ENCODE measurements around the gene PTCD1. TPM values are rescaled to one million over a fixed set of nuclear protein-coding genes. Genes with fewer than 3 reads are reported as not detected.

The PTCD1 gene
- total and polyA plus RNA-seq, 7 experiments from 2014 or later: 3.7 to 10.8 (median 4.3) TPM

DNA sequence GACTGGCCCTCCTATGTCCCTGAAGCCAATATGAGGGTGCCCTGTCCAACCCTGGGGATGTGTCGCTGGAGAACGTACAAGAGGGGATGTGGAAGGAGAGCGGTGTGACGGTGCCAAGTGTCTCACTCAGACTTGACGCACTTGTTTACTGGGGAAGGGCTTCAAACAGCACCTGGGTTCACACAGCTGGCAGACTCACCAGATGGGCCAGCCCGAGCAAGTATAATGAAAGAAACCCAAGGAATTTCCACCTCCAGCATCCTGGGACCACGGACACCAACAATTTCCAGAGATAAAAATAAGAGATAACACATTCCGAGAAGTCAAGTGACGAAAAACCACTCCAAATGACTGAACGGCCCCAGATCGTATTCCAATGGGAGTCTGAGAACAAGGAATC is 22.1 kb upstream of the PTCD1 start:
- Mint-ChIP-seq H3K36me3 (peaks cover 3 to 24% (median 6%) of the 10 kb centered on the region in 5 donors), H3K4me1 (peaks cover 22 to 61% (median 41%) of the 10 kb centered on the region in 7 donors), H3K27me3 (no peaks in the 10 kb centered on the region), H3K4me3 (peak overlapping the region in 1 of 10 donors; percentile 32), H3K9me3 (peaks cover 0 to 2% (median 0%) of the 10 kb centered on the region in 11 donors), H3K27ac (peak overlapping the region in 6 of 9 donors; percentile 7 to 63 (median 23))
- no peak overlapping the region for H3K27ac ChIP-seq (ENCODE audit: low read depth, low read length)
- H3K27me3 ChIP-seq (ENCODE audit: control insufficient read depth in 2 of 2, insufficient read depth in 2 of 2, low read length in 2 of 2): no peaks in the 10 kb centered on the region
- ChIA-PET CTCF (no interaction called here), POLR2A (interaction anchor here (0.5 kb wide), 1 partner anchor 11 kb away, joined by 4 read pairs; no protein-coding TSS in a partner anchor)
- H3K4me3 ChIP-seq (ENCODE audit: low read length): no peak overlapping the region
- no peak for ATAC-seq
- intact Hi-C loops (cut with micrococcal nuclease): no loop called here
- no peak for DNase-seq
- peaks cover 8 to 58% (median 14%) of the 10 kb centered on the region in 3 experiments for H3K36me3 ChIP-seq (ENCODE audit: control insufficient read depth in 2 of 3, insufficient read depth in 3 of 3, low read length in 3 of 3)
- peaks cover 7 to 10% of the 10 kb centered on the region in 2 donors for H3K4me1 ChIP-seq (ENCODE audit: control insufficient read depth in 2 of 2, insufficient read depth in 2 of 2, low read length in 2 of 2)
- H3K9me3 ChIP-seq (ENCODE audit: control insufficient read depth in 2 of 3, low read length in 3 of 3): no peaks in the 10 kb centered on the region

DNA sequence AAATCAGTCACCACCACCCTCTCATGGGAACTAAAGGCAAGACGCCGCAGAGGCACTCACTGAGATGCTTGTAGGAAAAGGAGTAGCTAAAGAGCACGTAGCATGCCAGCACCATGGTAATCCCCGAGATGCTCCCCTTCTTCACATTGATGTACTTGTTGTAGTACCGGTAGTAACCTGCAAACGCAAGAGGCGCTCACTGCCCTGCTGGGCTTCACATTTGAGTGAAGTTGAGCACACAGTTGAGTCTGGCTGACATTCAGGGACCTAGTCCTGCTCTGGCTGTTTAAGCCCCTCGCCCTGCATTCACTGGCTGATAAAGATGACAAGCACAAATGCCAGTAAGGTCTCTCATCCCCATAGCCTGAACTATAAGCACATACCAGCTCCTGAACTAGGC is 20.5 kb upstream of the PTCD1 start:
- Histone ChIP-seq H3K36me3 (ENCODE audit: control insufficient read depth in 2 of 3, insufficient read depth in 3 of 3, low read length in 3 of 3) (peaks cover 8 to 73% (median 14%) of the 10 kb centered on the region in 3 experiments), H3K27ac (ENCODE audit: low read depth, low read length) (peak overlapping the region; percentile 17), H3K27me3 (ENCODE audit: control insufficient read depth in 2 of 2, insufficient read depth in 2 of 2, low read length in 2 of 2) (no peaks in the 10 kb centered on the region), H3K4me1 (ENCODE audit: control insufficient read depth in 2 of 2, insufficient read depth in 2 of 2, low read length in 2 of 2) (peaks cover 0 to 4% of the 10 kb centered on the region in 2 donors), H3K4me3 (ENCODE audit: low read length) (no peak overlapping the region), H3K9me3 (ENCODE audit: control insufficient read depth in 2 of 3, low read length in 3 of 3) (no peaks in the 10 kb centered on the region)
- peak in 2 of 9 donors; percentile 11 to 23 for DNase-seq
- H3K4me3 Mint-ChIP-seq: no peak overlapping the region
- H3K27me3 Mint-ChIP-seq: no peaks in the 10 kb centered on the region
- H3K4me1 Mint-ChIP-seq: peaks cover 14 to 46% (median 25%) of the 10 kb centered on the region in 7 donors
- ATAC-seq: peak; percentile 66
- ChIA-PET CTCF (no interaction called here), POLR2A (no interaction called here)
- H3K9me3 Mint-ChIP-seq: peaks cover 0 to 2% (median 0%) of the 10 kb centered on the region in 11 donors
- H3K36me3 Mint-ChIP-seq: peaks cover 3 to 19% (median 4%) of the 10 kb centered on the region in 5 donors
- intact Hi-C loops (cut with micrococcal nuclease): no loop called here
- H3K27ac Mint-ChIP-seq: peak overlapping the region in 3 of 9 donors; percentile 55 to 85 (median 63)

DNA sequence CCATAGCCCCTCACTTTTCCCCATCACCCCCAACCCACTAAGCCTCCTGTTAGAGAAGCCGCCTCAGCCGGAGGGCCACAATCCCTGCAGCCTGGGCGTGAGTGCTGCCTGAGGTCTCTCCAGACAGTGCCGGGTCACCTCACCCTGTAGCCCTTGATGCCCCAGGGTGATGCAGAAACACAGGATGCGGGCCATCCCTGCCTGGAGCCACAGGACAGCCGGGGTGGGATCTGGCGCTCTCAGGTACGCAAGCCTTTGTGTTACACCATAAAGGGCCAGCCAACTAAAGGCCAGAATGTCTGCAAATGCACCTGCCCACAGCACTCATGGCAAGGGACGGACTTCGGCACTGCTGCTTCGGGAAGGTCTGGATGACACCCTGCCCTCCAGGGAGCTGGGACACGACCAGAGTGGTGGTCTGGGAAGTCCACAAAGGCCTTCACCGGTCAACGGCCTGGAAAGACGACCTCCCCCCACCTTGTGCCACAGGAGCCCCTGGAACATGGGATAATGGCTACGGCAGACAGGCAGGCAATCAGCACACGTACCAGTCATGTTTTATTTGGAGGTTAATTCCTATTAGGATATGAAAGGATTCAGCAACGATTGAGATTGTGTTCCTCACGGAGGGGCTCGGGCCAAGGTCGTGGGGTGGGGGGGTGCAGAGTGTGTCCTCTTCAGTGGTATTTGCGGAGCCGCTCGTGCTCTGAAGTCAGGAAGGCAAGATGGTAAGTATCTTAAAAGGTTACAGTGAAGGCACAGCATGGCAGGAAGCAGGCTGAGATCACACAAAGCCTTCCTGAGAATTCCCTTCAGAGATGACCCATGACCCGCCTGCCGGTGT is 19.3 kb upstream of the PTCD1 start:
- Histone ChIP-seq H3K4me3 (ENCODE audit: low read length) (no peak overlapping the region), H3K36me3 (ENCODE audit: control insufficient read depth in 2 of 3, insufficient read depth in 3 of 3, low read length in 3 of 3) (peaks cover 8 to 82% (median 14%) of the 10 kb centered on the region in 3 experiments), H3K27ac (ENCODE audit: low read depth, low read length) (no peak overlapping the region), H3K27me3 (ENCODE audit: control insufficient read depth in 2 of 2, insufficient read depth in 2 of 2, low read length in 2 of 2) (no peaks in the 10 kb centered on the region), H3K4me1 (ENCODE audit: control insufficient read depth in 2 of 2, insufficient read depth in 2 of 2, low read length in 2 of 2) (no peaks in the 10 kb centered on the region), H3K9me3 (ENCODE audit: control insufficient read depth in 2 of 3, low read length in 3 of 3) (no peaks in the 10 kb centered on the region)
- H3K9me3 Mint-ChIP-seq: no peaks in the 10 kb centered on the region
- no peak overlapping the region for H3K4me3 Mint-ChIP-seq
- POLR2A ChIA-PET: interaction anchor here (1.0 kb wide), 1 partner anchor 63 kb away, joined by 5 read pairs; no protein-coding TSS in a partner anchor
- no peak for ATAC-seq
- CTCF ChIA-PET: no interaction called here
- DNase-seq: no peak
- peaks cover 10 to 38% (median 18%) of the 10 kb centered on the region in 7 donors for H3K4me1 Mint-ChIP-seq
- intact Hi-C loops (cut with micrococcal nuclease): no loop called here
- no peaks in the 10 kb centered on the region for H3K27me3 Mint-ChIP-seq
- H3K36me3 Mint-ChIP-seq: peaks cover 0 to 16% (median 4%) of the 10 kb centered on the region in 5 donors
- H3K27ac Mint-ChIP-seq: no peak overlapping the region

DNA sequence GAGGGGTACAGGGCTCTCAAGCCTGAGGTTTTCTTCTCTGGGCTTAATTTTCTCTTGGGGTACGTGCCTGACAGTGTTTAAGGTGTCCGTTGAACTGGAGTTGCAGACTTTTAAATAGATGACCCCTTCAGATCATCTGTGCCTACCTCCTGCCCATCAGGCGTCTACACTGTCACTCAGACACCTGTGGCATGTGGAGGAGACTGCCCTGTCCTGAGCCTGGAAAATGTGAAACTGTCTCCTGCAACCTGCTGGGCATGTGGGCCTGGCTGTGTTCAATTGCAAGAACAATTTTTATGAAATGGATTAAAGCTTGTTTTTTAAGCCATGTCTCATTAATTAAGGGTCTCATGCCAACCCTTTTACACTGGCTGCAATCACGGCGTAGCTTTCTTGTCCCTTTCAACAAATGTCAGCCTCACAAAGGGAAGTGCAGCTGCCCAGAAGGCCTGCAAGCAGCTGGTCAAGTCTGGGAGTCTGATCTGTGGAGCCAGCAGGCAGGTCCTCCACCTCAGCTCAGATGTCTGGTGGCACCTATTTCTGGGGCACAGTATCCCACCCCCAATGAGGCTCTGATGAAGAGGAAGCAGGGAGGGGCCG is 18.6 kb upstream of the PTCD1 start:
- ChIA-PET CTCF (no interaction called here), POLR2A (interaction anchor here (1.0 kb wide), 1 partner anchor 63 kb away, joined by 5 read pairs; no protein-coding TSS in a partner anchor)
- DNase-seq (no peak), ATAC-seq (no peak)
- no peaks in the 10 kb centered on the region for H3K9me3 Mint-ChIP-seq
- Histone ChIP-seq H3K4me3 (ENCODE audit: low read length) (no peak overlapping the region), H3K27me3 (ENCODE audit: control insufficient read depth in 2 of 2, insufficient read depth in 2 of 2, low read length in 2 of 2) (no peaks in the 10 kb centered on the region), H3K27ac (ENCODE audit: low read depth, low read length) (no peak overlapping the region), H3K9me3 (ENCODE audit: control insufficient read depth in 2 of 3, low read length in 3 of 3) (no peaks in the 10 kb centered on the region), H3K4me1 (ENCODE audit: control insufficient read depth in 2 of 2, insufficient read depth in 2 of 2, low read length in 2 of 2) (no peaks in the 10 kb centered on the region), H3K36me3 (ENCODE audit: control insufficient read depth in 2 of 3, insufficient read depth in 3 of 3, low read length in 3 of 3) (peaks cover 8 to 89% (median 17%) of the 10 kb centered on the region in 3 experiments)
- intact Hi-C loops (cut with micrococcal nuclease): no loop called here
- H3K27ac Mint-ChIP-seq: no peak overlapping the region
- peaks cover 0 to 12% (median 4%) of the 10 kb centered on the region in 5 donors for H3K36me3 Mint-ChIP-seq
- no peak overlapping the region for H3K4me3 Mint-ChIP-seq
- H3K4me1 Mint-ChIP-seq: peaks cover 10 to 30% (median 16%) of the 10 kb centered on the region in 7 donors
- no peaks in the 10 kb centered on the region for H3K27me3 Mint-ChIP-seq

DNA sequence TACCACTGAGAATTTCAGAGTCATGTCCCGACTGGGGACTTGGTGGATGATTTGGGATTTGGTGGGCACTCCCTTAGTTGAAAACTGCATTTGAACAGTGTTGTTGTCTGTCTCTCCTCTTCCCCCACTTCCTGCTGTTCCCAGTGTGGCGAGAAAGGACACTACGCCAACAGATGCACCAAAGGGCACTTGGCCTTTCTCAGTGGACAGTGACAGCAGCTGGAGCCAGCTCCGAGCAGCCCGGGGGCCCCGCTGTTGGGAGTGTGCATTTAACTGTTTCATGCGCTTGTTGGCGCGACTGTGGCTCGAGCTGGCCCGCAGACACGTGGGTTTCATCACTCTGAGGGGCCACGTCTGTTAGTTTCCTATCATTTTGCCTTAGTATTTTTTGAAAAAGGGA is 17.7 kb upstream of the PTCD1 start:
- Mint-ChIP-seq H3K9me3 (no peaks in the 10 kb centered on the region), H3K36me3 (peaks cover 0 to 12% (median 4%) of the 10 kb centered on the region in 5 donors), H3K27ac (peak overlapping the region in 2 of 9 donors; percentile 36 to 43), H3K27me3 (no peaks in the 10 kb centered on the region), H3K4me1 (peaks cover 10 to 25% (median 16%) of the 10 kb centered on the region in 7 donors), H3K4me3 (no peak overlapping the region)
- Histone ChIP-seq H3K27ac (ENCODE audit: low read depth, low read length) (no peak overlapping the region), H3K4me1 (ENCODE audit: control insufficient read depth in 2 of 2, insufficient read depth in 2 of 2, low read length in 2 of 2) (no peaks in the 10 kb centered on the region), H3K27me3 (ENCODE audit: control insufficient read depth in 2 of 2, insufficient read depth in 2 of 2, low read length in 2 of 2) (no peaks in the 10 kb centered on the region), H3K36me3 (ENCODE audit: control insufficient read depth in 2 of 3, insufficient read depth in 3 of 3, low read length in 3 of 3) (peaks cover 8 to 96% (median 17%) of the 10 kb centered on the region in 3 experiments), H3K4me3 (ENCODE audit: low read length) (no peak overlapping the region), H3K9me3 (ENCODE audit: control insufficient read depth in 2 of 3, low read length in 3 of 3) (no peaks in the 10 kb centered on the region)
- no peak for ATAC-seq
- DNase-seq: no peak
- intact Hi-C loops (cut with micrococcal nuclease): no loop called here
- ChIA-PET CTCF (interaction anchor here (0.6 kb wide), 1 partner anchor 34 kb away, joined by 3 read pairs; no protein-coding TSS in a partner anchor), POLR2A (interaction anchor here (1.0 to 2.0 kb wide), 3 partner anchors 10 to 64 kb away, joined by 3 to 9 read pairs (median 5); partner anchors contain the start of gene ATP5MF)

DNA sequence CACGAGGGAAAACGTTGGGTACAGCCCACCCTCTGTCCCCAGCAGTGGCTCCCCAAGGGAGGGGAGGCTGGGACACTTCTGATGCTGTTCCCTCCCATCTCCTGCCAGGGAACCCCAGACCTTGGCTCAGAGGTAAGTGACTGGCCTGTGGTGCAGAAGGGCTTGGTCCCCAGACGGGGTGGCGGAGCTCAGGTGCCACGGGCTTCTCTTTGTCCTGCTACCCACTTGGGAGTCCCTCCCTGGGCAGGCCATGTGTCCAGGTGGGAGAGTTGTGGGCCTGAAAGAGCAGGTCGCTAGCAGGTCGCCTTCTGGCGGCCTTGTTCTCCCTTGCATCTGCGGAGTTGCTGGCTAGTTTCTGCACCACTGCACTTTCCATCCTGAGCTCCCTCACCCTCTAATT is 17.3 kb upstream of the PTCD1 start:
- Histone ChIP-seq H3K4me3 (ENCODE audit: low read length) (no peak overlapping the region), H3K4me1 (ENCODE audit: control insufficient read depth in 2 of 2, insufficient read depth in 2 of 2, low read length in 2 of 2) (no peaks in the 10 kb centered on the region), H3K27me3 (ENCODE audit: control insufficient read depth in 2 of 2, insufficient read depth in 2 of 2, low read length in 2 of 2) (no peaks in the 10 kb centered on the region), H3K27ac (ENCODE audit: low read depth, low read length) (no peak overlapping the region), H3K9me3 (ENCODE audit: control insufficient read depth in 2 of 3, low read length in 3 of 3) (no peaks in the 10 kb centered on the region), H3K36me3 (ENCODE audit: control insufficient read depth in 2 of 3, insufficient read depth in 3 of 3, low read length in 3 of 3) (peaks cover 8 to 96% (median 17%) of the 10 kb centered on the region in 3 experiments)
- intact Hi-C loops (cut with micrococcal nuclease): no loop called here
- no peak for ATAC-seq
- Mint-ChIP-seq H3K9me3 (no peaks in the 10 kb centered on the region), H3K27me3 (no peaks in the 10 kb centered on the region), H3K4me3 (no peak overlapping the region), H3K4me1 (peaks cover 11 to 24% (median 16%) of the 10 kb centered on the region in 7 donors), H3K36me3 (peaks cover 0 to 16% (median 4%) of the 10 kb centered on the region in 5 donors), H3K27ac (peak overlapping the region in 1 of 9 donors; percentile 36)
- POLR2A ChIA-PET: interaction anchor here (1.0 to 2.0 kb wide), 2 partner anchors 10 to 20 kb away, joined by 3 to 9 read pairs; partner anchors contain the start of gene ATP5MF
- no peak for DNase-seq
- CTCF ChIA-PET: no interaction called here
